Panc1 (cell line): Measurements from ENCODE around the gene SFRP5. TPM values are rescaled to one million over a fixed set of nuclear protein-coding genes. Genes with fewer than 3 reads are reported as not detected.

ENCODE experiments used
- ATAC-seq: fragments of 200-7000 bp; cut with Tn5 transposase; 2 replicates; pipeline ENCODE4 v1.9.1; 2020; ENCODE audit warnings: mild to moderate bottlenecking, moderate library complexity
- BruUV-seq: library from RNA; stranded (reverse); fragments of 400-500 nt; replicated peaks from 2 replicates; lab custom pipeline; 2021; lab: Mats Ljungman, UMichigan
- CTCF ChIA-PET: fragments of 300-600 bp; sonication (Branson Sonifier 250); formaldehyde crosslinking; loops from one replicate; lab custom pipeline; 2022; ENCODE audit warnings: antibody characterized with exemption; lab: Charles Lee
- POLR2A ChIA-PET: fragments of 300-600 bp; sonication (Branson Sonifier 250); formaldehyde crosslinking; loops from one replicate; lab custom pipeline; 2022; ENCODE audit warnings: antibody characterized with exemption; lab: Charles Lee
- DNase-seq: peaks from one replicate; pipeline ENCODE4 v3.0.0-alpha.2; 2010; ENCODE audit warnings: low read depth, low spot score
- H3K27ac ChIP-seq: 2 replicates; pipeline ENCODE4 v1.5.1; 2011; ENCODE audit warnings: mild to moderate bottlenecking, low read length, inconsistent platforms
- H3K27me3 ChIP-seq: fragments of 200-500 bp; sonication (Bioruptor generic); 2 replicates; pipeline ENCODE4 v1.6.0; 2014; ENCODE audit warnings: low read length, inconsistent platforms; ENCODE audit not compliant: control insufficient read depth, insufficient read depth
- H3K36me3 ChIP-seq: fragments of 200-500 bp; sonication (Bioruptor generic); 2 replicates; pipeline ENCODE4 v1.5.1; 2014; ENCODE audit warnings: inconsistent platforms, mild to moderate bottlenecking, low read length, moderate library complexity; ENCODE audit not compliant: control insufficient read depth, insufficient read depth
- H3K4me1 ChIP-seq: 2 replicates; pipeline ENCODE4 v1.5.1; 2011; ENCODE audit warnings: inconsistent platforms, mild to moderate bottlenecking, low read length, moderate library complexity; ENCODE audit not compliant: control insufficient read depth, insufficient read depth
- H3K4me3 ChIP-seq, 2 experiments: 2 replicates each; pipeline ENCODE4 v1.5.1; 2011 to 2012; ENCODE audit warnings: low read depth in 2 of 2, low read length in 2 of 2, mild to moderate bottlenecking in 2 of 2, inconsistent platforms in 1 of 2, moderate library complexity in 1 of 2
- H3K9me3 ChIP-seq: fragments of 200-500 bp; sonication (Bioruptor generic); 2 replicates; pipeline ENCODE4 v1.5.1; 2014; ENCODE audit warnings: low read depth, mild to moderate bottlenecking, inconsistent platforms, low read length, moderate library complexity; ENCODE audit not compliant: control insufficient read depth, insufficient read depth
- POLR2AphosphoS5 ChIP-seq: IDR thresholded peaks from 2 replicates; pipeline ENCODE4 v1.6.1; 2012; ENCODE audit warnings: mild to moderate bottlenecking, low read depth, low read length, moderate library complexity
- SIN3A ChIP-seq: IDR thresholded peaks from 2 replicates; pipeline ENCODE4 v1.6.1; 2012; ENCODE audit warnings: low read depth, mild to moderate bottlenecking, low read length, moderate library complexity, borderline replicate concordance; ENCODE audit not compliant: insufficient read depth
- TCF7L2 ChIP-seq: IDR thresholded peaks from 2 replicates; pipeline ENCODE4 v1.6.1; 2011; ENCODE audit warnings: mild to moderate bottlenecking, low read depth, low read length, inconsistent platforms
- in situ Hi-C: cut with HindIII; loops from 2 replicates; pipeline ENCODE4 v1.10.0; 2016; ENCODE audit warnings: low sequenced_read_pairs, low pct_unique_long_range_greater_than_20kb
- intact Hi-C: fragments of 100-400 bp; cut with micrococcal nuclease; formaldehyde crosslinking; loops from one replicate; pipeline ENCODE4 v1.10.0; 2022; ENCODE audit not compliant: unreplicated experiment
- total RNA-seq: library from RNA; stranded (reverse); gene quantifications from one replicate; pipeline ENCODE4 v1.2.1, GENCODE V29; 2021; ENCODE audit not compliant: unreplicated experiment
- TF ChIP-seq, protein P1 (sequence below), 2 experiments: IDR thresholded peaks; 2 replicates each; pipeline ENCODE4 v1.6.1; 2011 to 2012; ENCODE audit warnings: low read depth in 2 of 2, control low read depth in 1 of 2, low read length in 1 of 2, mild to moderate bottlenecking in 1 of 2, moderate library complexity in 1 of 2; ENCODE audit not compliant: insufficient read depth in 1 of 2
- TF ChIP-seq, protein P2 (sequence below): fragments of 450-650 bp; IDR thresholded peaks from 2 replicates; pipeline ENCODE4 v1.5.1; 2017; ENCODE audit warnings: mild to moderate bottlenecking

SFRP5 gene
- total RNA-seq, 1 experiment from 2014 or later, result 0.64 TPM

DNA sequence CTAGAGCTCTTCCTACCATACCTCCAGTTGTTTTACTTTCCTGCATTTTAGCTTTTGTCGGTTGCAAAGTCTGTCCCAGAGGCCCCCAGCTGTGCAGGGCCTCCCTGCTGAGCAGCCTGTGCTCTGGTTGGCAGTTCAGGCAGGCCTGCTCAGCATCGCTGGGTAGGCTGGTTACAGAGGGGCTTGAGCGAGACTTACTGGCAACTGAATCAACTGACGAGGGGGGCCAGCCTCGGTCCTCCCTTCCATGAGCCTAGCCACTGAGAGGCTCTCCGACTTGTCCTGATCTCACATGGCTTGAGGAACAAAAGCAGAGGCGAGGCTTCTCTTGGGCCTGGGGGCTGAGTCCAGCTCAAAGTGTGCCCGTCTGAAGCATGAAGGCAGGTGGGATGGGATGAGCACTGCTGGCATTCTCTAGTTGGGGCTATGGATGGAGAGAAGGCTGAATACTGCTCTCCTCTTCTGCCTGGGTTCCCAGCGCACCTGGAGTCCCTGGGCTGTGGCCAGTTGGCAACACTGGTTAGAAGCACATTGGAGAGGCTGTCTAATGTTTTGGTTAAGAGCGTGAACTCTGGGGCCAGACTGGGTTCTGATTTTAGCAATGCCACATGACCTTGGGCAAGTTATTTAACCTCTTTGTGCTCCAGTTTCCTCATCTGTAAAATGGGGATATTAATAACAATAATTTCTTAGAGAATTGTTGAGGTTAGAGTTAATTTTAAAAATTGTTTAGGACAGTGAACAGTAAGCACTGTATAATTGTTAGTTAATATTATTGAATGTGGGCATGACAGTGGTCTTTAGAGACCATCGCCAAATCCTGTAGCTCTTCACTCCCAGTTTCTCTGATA lies 6.9 kb upstream of the SFRP5 start:
- no peak for ATAC-seq

DNA sequence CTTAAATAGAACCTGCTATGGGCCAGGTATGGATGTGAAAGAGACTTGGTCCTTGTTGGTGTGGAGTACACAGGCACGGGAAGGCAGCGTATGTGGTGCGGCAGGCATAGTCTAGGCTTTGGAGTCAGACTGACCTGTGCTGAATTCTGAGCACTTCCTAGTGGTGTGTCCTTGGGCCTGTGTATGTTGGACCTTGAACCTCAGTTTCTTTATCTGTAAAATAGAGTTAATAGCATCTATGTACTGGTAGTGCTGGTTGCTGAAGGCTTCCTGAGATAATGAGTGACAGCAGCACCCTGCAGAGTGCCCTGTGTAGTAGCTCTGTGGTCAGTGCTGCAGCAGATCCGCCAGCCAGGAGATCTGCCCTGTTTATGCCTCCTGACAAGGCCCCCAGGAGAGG lies 5.3 kb upstream of the SFRP5 start:
- POLR2A ChIA-PET, result no interaction called here
- BruUV-seq, result no TSS peak

More for the DNA sequence above, 6.9 kb upstream of the SFRP5 start:
- DNase-seq, result no peak
- Histone ChIP-seq H3K36me3 (no peaks in the 10 kb centered on the region), H3K27ac (no peak overlapping the region), H3K27me3 (no peaks in the 10 kb centered on the region), H3K4me3 (no peak overlapping the region), H3K4me1 (peaks cover 5% of the 10 kb centered on the region), H3K9me3 (no peaks in the 10 kb centered on the region)
- intact Hi-C loops, result no loop called here
- ChIA-PET POLR2A (no interaction called here), CTCF (no interaction called here)
- TF ChIP-seq SIN3A (no peak), POLR2AphosphoS5 (no peak), TCF7L2 (no peak)
- TF ChIP-seq, protein P1, sequence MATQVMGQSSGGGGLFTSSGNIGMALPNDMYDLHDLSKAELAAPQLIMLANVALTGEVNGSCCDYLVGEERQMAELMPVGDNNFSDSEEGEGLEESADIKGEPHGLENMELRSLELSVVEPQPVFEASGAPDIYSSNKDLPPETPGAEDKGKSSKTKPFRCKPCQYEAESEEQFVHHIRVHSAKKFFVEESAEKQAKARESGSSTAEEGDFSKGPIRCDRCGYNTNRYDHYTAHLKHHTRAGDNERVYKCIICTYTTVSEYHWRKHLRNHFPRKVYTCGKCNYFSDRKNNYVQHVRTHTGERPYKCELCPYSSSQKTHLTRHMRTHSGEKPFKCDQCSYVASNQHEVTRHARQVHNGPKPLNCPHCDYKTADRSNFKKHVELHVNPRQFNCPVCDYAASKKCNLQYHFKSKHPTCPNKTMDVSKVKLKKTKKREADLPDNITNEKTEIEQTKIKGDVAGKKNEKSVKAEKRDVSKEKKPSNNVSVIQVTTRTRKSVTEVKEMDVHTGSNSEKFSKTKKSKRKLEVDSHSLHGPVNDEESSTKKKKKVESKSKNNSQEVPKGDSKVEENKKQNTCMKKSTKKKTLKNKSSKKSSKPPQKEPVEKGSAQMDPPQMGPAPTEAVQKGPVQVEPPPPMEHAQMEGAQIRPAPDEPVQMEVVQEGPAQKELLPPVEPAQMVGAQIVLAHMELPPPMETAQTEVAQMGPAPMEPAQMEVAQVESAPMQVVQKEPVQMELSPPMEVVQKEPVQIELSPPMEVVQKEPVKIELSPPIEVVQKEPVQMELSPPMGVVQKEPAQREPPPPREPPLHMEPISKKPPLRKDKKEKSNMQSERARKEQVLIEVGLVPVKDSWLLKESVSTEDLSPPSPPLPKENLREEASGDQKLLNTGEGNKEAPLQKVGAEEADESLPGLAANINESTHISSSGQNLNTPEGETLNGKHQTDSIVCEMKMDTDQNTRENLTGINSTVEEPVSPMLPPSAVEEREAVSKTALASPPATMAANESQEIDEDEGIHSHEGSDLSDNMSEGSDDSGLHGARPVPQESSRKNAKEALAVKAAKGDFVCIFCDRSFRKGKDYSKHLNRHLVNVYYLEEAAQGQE (IDR thresholded peaks at IDR 0.05; ENCODE audit: insufficient read depth in 1 of 2, low read depth in 2 of 2, low read length in 1 of 2), result no peak
- TF ChIP-seq, protein P2, sequence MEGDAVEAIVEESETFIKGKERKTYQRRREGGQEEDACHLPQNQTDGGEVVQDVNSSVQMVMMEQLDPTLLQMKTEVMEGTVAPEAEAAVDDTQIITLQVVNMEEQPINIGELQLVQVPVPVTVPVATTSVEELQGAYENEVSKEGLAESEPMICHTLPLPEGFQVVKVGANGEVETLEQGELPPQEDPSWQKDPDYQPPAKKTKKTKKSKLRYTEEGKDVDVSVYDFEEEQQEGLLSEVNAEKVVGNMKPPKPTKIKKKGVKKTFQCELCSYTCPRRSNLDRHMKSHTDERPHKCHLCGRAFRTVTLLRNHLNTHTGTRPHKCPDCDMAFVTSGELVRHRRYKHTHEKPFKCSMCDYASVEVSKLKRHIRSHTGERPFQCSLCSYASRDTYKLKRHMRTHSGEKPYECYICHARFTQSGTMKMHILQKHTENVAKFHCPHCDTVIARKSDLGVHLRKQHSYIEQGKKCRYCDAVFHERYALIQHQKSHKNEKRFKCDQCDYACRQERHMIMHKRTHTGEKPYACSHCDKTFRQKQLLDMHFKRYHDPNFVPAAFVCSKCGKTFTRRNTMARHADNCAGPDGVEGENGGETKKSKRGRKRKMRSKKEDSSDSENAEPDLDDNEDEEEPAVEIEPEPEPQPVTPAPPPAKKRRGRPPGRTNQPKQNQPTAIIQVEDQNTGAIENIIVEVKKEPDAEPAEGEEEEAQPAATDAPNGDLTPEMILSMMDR, result no peak
- BruUV-seq, result no TSS peak
- in situ Hi-C loops, result no loop called here

More for the DNA sequence above, 5.3 kb upstream of the SFRP5 start:
- CTCF ChIA-PET, result no interaction called here
- Histone ChIP-seq H3K9me3 (no peaks in the 10 kb centered on the region), H3K27ac (no peak overlapping the region), H3K36me3 (no peaks in the 10 kb centered on the region), H3K4me1 (peaks cover 5% of the 10 kb centered on the region), H3K4me3 (no peak overlapping the region), H3K27me3 (peaks cover 3% of the 10 kb centered on the region; the same call in 1 of the 2 replicates)
- intact Hi-C loops (no loop called here), in situ Hi-C loops (no loop called here)
- ATAC-seq, result no peak
- TF ChIP-seq POLR2AphosphoS5 (no peak), SIN3A (no peak), TCF7L2 (no peak)
- TF ChIP-seq, protein P2, result no peak
- TF ChIP-seq, protein P1 (IDR thresholded peaks at IDR 0.05; ENCODE audit: insufficient read depth in 1 of 2, low read depth in 2 of 2, low read length in 1 of 2), result no peak
- DNase-seq, result no peak
